ENCODE data around the gene LETM1.

DNA sequence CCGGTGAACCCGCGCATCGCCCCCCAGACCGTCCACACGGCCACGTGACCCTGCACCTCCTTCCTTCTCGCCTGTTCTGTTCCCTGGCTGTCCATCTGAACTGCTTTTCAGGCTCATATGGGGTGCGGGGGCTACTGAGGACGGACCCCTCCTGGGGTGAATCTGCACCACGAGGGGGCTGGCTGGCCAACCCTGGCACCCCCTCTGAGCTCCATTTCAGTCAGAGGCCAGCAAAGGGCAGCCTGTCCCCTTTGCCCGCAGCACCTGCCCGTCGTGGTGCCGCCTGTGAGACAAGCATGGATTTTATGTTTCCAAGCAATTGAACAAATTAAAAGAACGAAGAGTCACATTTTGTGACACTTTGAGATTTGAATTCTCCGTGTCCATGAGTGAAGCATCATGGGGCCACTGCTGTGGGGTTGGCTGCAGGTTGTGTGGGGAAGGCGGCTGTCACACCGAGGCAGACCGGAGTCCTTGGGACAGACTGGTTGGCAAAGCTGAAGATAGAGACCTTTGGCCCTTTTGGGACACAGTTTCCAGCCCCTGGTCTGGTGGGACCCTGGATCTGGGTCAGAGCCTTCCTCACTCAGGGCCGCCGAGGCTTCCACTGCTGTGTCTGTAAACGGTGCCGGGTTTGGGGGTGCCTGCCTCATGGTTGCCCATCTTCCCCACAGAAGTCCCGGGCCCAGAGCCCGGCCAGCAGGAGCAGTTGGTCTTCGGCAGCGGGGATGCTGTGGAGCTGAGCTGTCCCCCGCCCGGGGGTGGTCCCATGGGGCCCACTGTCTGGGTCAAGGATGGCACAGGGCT is 57.2 kb downstream of the LETM1 start:
- TF ChIP-seq, protein P1, sequence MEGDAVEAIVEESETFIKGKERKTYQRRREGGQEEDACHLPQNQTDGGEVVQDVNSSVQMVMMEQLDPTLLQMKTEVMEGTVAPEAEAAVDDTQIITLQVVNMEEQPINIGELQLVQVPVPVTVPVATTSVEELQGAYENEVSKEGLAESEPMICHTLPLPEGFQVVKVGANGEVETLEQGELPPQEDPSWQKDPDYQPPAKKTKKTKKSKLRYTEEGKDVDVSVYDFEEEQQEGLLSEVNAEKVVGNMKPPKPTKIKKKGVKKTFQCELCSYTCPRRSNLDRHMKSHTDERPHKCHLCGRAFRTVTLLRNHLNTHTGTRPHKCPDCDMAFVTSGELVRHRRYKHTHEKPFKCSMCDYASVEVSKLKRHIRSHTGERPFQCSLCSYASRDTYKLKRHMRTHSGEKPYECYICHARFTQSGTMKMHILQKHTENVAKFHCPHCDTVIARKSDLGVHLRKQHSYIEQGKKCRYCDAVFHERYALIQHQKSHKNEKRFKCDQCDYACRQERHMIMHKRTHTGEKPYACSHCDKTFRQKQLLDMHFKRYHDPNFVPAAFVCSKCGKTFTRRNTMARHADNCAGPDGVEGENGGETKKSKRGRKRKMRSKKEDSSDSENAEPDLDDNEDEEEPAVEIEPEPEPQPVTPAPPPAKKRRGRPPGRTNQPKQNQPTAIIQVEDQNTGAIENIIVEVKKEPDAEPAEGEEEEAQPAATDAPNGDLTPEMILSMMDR (IDR thresholded peaks at IDR 0.05): no peak
- TF ChIP-seq POLR2A (IDR thresholded peaks at IDR 0.05) (no peak), POLR2AphosphoS5 (IDR thresholded peaks at IDR 0.05; ENCODE audit: insufficient read depth in 1 of 2, low read depth in 1 of 2) (no peak)
